IMR-90 (cell line): ENCODE measurements around the gene DOCK7. TPM values are rescaled to one million over a fixed set of nuclear protein-coding genes. Genes with fewer than 3 reads are reported as not detected.

Experiments used
- ATAC-seq: fragments of 200-7000 bp; cut with Tn5 transposase; 2 replicates; pipeline ENCODE4 v1.9.1; 2020; ENCODE audit warnings: low read depth, mild to moderate bottlenecking, moderate library complexity
- BruUV-seq: library from RNA; stranded (reverse); fragments of 400-500 nt; replicated peaks from 2 replicates; lab custom pipeline; 2021; lab: Mats Ljungman, UMichigan
- CTCF ChIA-PET: fragments of 300-600 bp; formaldehyde crosslinking; extraction: SDS; loops from one replicate; lab custom pipeline; 2021; ENCODE audit warnings: antibody characterized with exemption; lab: Yijun Ruan, JAX
- POLR2A ChIA-PET: fragments of 300-600 bp; sonication (Branson Sonifier 250); formaldehyde crosslinking; loops from one replicate; lab custom pipeline; 2022; ENCODE audit warnings: antibody characterized with exemption; ENCODE audit not compliant: unreplicated experiment; lab: Charles Lee
- DNase-seq: peaks from one replicate; pipeline ENCODE4 v3.0.0; 2013
- H2AFZ ChIP-seq: replicated peaks from 2 replicates; pipeline ENCODE3; 2013; ENCODE audit warnings: low read length, mild to moderate bottlenecking; ENCODE audit not compliant: poor library complexity
- H2AK5ac ChIP-seq: 2 replicates; pipeline ENCODE4 v1.6.1; 2013; ENCODE audit warnings: low read depth, low read length, inconsistent platforms
- H2AK9ac ChIP-seq: replicated peaks from 2 replicates; pipeline ENCODE3; 2013; ENCODE audit warnings: mild to moderate bottlenecking, low read depth, low read length, moderate library complexity; ENCODE audit not compliant: poor library complexity
- H2BK120ac ChIP-seq: 2 replicates; pipeline ENCODE4 v1.6.1; 2013; ENCODE audit warnings: low read depth, low read length, inconsistent platforms
- H2BK15ac ChIP-seq: 3 replicates; pipeline ENCODE4 v1.6.1; 2013; ENCODE audit warnings: low read depth, low read length, inconsistent platforms
- H2BK20ac ChIP-seq: 2 replicates; pipeline ENCODE4 v1.6.1; 2013; ENCODE audit warnings: low read depth, mild to moderate bottlenecking, inconsistent platforms, low read length, moderate library complexity
- H2BK5ac ChIP-seq: 2 replicates; pipeline ENCODE4 v1.6.1; 2013; ENCODE audit warnings: mild to moderate bottlenecking, low read depth, low read length, inconsistent platforms; ENCODE audit not compliant: poor library complexity, severe bottlenecking
- H3K14ac ChIP-seq: replicated peaks from 2 replicates; pipeline ENCODE4 v1.6.1; 2013; ENCODE audit warnings: low read depth, low read length, inconsistent platforms
- H3K18ac ChIP-seq: 2 replicates; pipeline ENCODE4 v1.6.1; 2013; ENCODE audit warnings: low read depth, low read length, control low read depth
- H3K23ac ChIP-seq: 2 replicates; pipeline ENCODE4 v1.6.1; 2013; ENCODE audit warnings: low read depth, low read length, inconsistent platforms
- H3K27ac ChIP-seq: 2 replicates; pipeline ENCODE4 v1.5.1; 2013; ENCODE audit warnings: mild to moderate bottlenecking, control low read depth, low read length; ENCODE audit not compliant: insufficient read depth
- H3K27me3 ChIP-seq: 2 replicates; pipeline ENCODE4 v1.6.1; 2013; ENCODE audit warnings: low read length; ENCODE audit not compliant: control insufficient read depth, insufficient read depth
- H3K36me3 ChIP-seq: 2 replicates; pipeline ENCODE4 v1.6.1; 2013; ENCODE audit warnings: low read length, mixed read lengths; ENCODE audit not compliant: control insufficient read depth, insufficient read depth
- H3K4ac ChIP-seq: 2 replicates; pipeline ENCODE4 v1.6.1; 2013; ENCODE audit warnings: low read depth, low read length, inconsistent platforms
- H3K4me1 ChIP-seq: 2 replicates; pipeline ENCODE4 v1.6.1; 2013; ENCODE audit warnings: low read length, mixed read lengths; ENCODE audit not compliant: control insufficient read depth, insufficient read depth
- H3K4me2 ChIP-seq: 2 replicates; pipeline ENCODE4 v1.6.1; 2013; ENCODE audit warnings: low read depth, mild to moderate bottlenecking, control low read depth, low read length, moderate library complexity
- H3K4me3 ChIP-seq: 2 replicates; pipeline ENCODE4 v1.5.1; 2013; ENCODE audit warnings: low read depth, mild to moderate bottlenecking, control low read depth, low read length, moderate library complexity; ENCODE audit not compliant: insufficient read depth
- H3K56ac ChIP-seq: 2 replicates; pipeline ENCODE4 v1.6.1; 2013; ENCODE audit warnings: low read length, inconsistent platforms; ENCODE audit not compliant: insufficient read depth; ENCODE audit errors: extremely low read depth
- H3K79me1 ChIP-seq, 2 experiments: 2 replicates each; pipeline ENCODE4 v1.6.1; 2013; ENCODE audit warnings: low read length in 2 of 2, inconsistent platforms in 1 of 2, low read depth in 1 of 2
- H3K9ac ChIP-seq: 2 replicates; pipeline ENCODE4 v1.6.1; 2013; ENCODE audit warnings: low read depth, low read length, control low read depth
- H3K9me1 ChIP-seq: 2 replicates; pipeline ENCODE4 v1.6.1; 2013; ENCODE audit warnings: low read length, inconsistent platforms; ENCODE audit not compliant: insufficient read depth
- H3K9me3 ChIP-seq: 2 replicates; pipeline ENCODE4 v1.6.1; 2013; ENCODE audit warnings: low read length; ENCODE audit not compliant: control insufficient read depth, insufficient read depth
- H4K20me1 ChIP-seq: 2 replicates; pipeline ENCODE4 v1.6.1; 2013; ENCODE audit warnings: low read length, inconsistent platforms; ENCODE audit not compliant: insufficient read depth
- H4K5ac ChIP-seq: 2 replicates; pipeline ENCODE4 v1.6.1; 2013; ENCODE audit warnings: mild to moderate bottlenecking, low read depth, low read length, control low read depth
- H4K8ac ChIP-seq, 2 experiments: 2 replicates each; pipeline ENCODE4 v1.6.1; 2013; ENCODE audit warnings: low read depth in 2 of 2, low read length in 2 of 2, control low read depth in 1 of 2, inconsistent platforms in 1 of 2
- H4K91ac ChIP-seq: 2 replicates; pipeline ENCODE4 v1.6.1; 2013; ENCODE audit warnings: low read depth, low read length, inconsistent platforms; ENCODE audit not compliant: insufficient read depth
- CEBPB ChIP-seq: IDR thresholded peaks from 2 replicates; pipeline ENCODE4 v1.6.1; 2012; ENCODE audit warnings: low read depth, low read length, improper control_type of control experiment
- CTCF ChIP-seq: conservative IDR thresholded peaks from 2 replicates; pipeline ENCODE4 v1.5.1; 2012; ENCODE audit warnings: mild to moderate bottlenecking, low read depth, low read length, improper control_type of control experiment
- RAD21 ChIP-seq: IDR thresholded peaks from 2 replicates; pipeline ENCODE4 v1.6.1; 2012; ENCODE audit warnings: low read length, improper control_type of control experiment
- SMC3 ChIP-seq: fragments of 150-350 bp; IDR thresholded peaks from 2 replicates; pipeline ENCODE4 v1.6.1; 2016; ENCODE audit warnings: low read depth, mild to moderate bottlenecking, antibody characterized with exemption, low read length, moderate library complexity
- WGBS, 2 experiments: methylation state at CpG; one replicate each; pipeline versions ENCODE4 v1.1.5 to v1.1.7; 2013; ENCODE audit warnings: missing lambda C conversion rate in 2 of 2; ENCODE audit not compliant: insufficient read length in 1 of 2; ENCODE audit errors: extremely low coverage in 2 of 2; 5-methylcytosine and 5-hydroxymethylcytosine counted together
- dilution Hi-C: fragments of 300-500 bp; cut with HindIII; formaldehyde crosslinking; loops from one replicate; pipeline ENCODE4 v1.14.3; 2018; ENCODE audit warnings: low sequenced_read_pairs; ENCODE audit not compliant: unreplicated experiment
- in situ Hi-C: fragments of 300-500 bp; cut with MboI; formaldehyde crosslinking; loops from 3 replicates; pipeline ENCODE4 v1.14.3; 2019; ENCODE audit warnings: low sequenced_read_pairs, inconsistent platforms, mixed read lengths
- intact Hi-C: fragments of 100-400 bp; cut with micrococcal nuclease; formaldehyde crosslinking; loops from 2 replicates; pipeline ENCODE4 v1.10.0; 2022
- polyA plus RNA-seq, 3 experiments: library from polyadenylated mRNA; depleted of rRNA; stranded (reverse); fragments of >200 nt; gene quantifications; 2 replicates each; pipeline ENCODE4 v1.2.3, GENCODE V29; 2012; ENCODE audit warnings: low replicate concordance in 1 of 3
- total RNA-seq: library from RNA; depleted of rRNA; stranded (reverse); fragments of >200 nt; gene quantifications from 2 replicates; pipeline ENCODE4 v1.2.3, GENCODE V29; 2012

Gene DOCK7
- total and polyA plus RNA-seq, 2 of the 4 experiments (the other 2 are of a cell fraction) = 38.0 to 97.7 TPM

DNA sequence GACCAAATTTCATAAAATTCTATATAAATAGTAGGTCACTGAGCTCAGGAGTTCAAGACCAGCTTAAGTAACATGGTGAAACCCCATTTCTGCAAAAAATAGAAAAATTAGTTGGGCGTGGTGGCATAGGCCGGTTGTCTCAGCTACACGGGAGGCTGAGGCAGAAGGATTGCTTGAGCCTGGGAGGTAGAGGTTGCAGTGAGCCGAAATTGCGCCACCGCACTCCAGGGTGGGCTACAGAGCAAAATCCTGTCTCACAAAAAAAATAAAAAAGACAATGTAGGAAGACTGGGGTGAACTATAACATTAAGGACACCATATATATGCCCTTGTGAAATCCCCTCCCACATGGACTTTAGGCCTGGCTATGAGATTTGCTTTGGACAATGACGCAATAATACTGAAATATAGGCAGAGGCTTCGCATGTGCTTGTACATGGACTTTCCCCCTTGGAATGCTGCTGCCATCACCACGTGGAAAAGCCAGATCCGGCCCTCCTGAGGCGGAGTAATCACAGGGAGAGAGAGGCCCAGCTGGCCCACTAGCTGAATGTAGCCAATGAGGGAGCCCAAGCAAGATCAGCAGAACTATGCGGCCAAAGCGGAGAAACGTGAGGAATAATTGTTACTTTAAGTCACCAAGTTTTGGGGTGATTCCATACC lies 264.5 kb downstream of the DOCK7 start:
- H2AK9ac ChIP-seq = no peak overlapping the region
- no peaks in the 10 kb centered on the region for H3K4me1 ChIP-seq
- no peak overlapping the region for H3K4ac ChIP-seq
- H3K36me3 ChIP-seq = no peaks in the 10 kb centered on the region
- TF ChIP-seq CEBPB = peak; percentile 63
- no peak for TF ChIP-seq RAD21
- TF ChIP-seq SMC3 = no peak
- no peak for TF ChIP-seq CTCF
- intact Hi-C loops = no loop called here
- no peak overlapping the region for H3K9ac ChIP-seq
- no peak overlapping the region for H2AK5ac ChIP-seq
- no peak overlapping the region for H3K18ac ChIP-seq
- 100% methylated on average over 2 of the region's 14 CpGs; no CpG with 5 or more reads in 1 of the 2 experiments for WGBS, 2 experiments
- no peak overlapping the region for H3K14ac ChIP-seq
- POLR2A ChIA-PET = no interaction called here
- H3K23ac ChIP-seq = no peak overlapping the region
- no peak overlapping the region for H2BK5ac ChIP-seq
- H4K91ac ChIP-seq = no peak overlapping the region
- H3K9me3 ChIP-seq = no peaks in the 10 kb centered on the region
- no peak overlapping the region for H2BK120ac ChIP-seq
- BruUV-seq = no TSS peak
- no peak overlapping the region for H3K4me3 ChIP-seq
- no peak overlapping the region for H3K56ac ChIP-seq
- DNase-seq (no peak), ATAC-seq (no peak)
- no peak overlapping the region for H4K5ac ChIP-seq
- CTCF ChIA-PET = no interaction called here
- H2BK15ac ChIP-seq = no peak overlapping the region
- H3K27ac ChIP-seq = no peak overlapping the region
- no peak overlapping the region for H4K8ac ChIP-seq
- H2AFZ ChIP-seq = no peak overlapping the region
- dilution Hi-C loops = no loop called here
- no peak overlapping the region for H3K4me2 ChIP-seq
- H3K79me1 ChIP-seq = no peaks in the 10 kb centered on the region
- no peak overlapping the region for H2BK20ac ChIP-seq
- no peaks in the 10 kb centered on the region for H4K20me1 ChIP-seq
- no peaks in the 10 kb centered on the region for H3K9me1 ChIP-seq
- H3K27me3 ChIP-seq = no peaks in the 10 kb centered on the region
- in situ Hi-C loops = no loop called here
